ENCODE measurements around the gene SYT1.

The SYT1 gene

DNA sequence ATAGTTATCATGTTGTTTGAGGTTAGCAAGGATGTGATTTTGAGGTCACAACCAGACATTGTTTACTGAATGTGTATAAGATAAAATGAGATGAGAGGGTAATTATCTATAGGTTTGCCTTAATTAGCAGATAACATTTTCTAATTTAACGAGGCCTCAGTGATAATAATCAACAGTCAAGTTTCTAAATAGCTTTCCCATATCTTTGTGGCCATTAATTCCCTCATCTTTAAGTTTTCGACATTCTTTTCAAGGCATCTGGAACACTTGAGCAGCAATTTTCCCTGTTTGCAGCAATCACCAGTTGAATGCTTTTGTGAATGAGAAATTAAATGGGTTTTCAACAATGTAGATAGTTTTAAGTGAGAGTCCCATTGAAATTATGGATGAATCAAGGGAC, 304.1 kb downstream of the SYT1 start:
- H3K27ac ChIP-seq = no peak overlapping the region
- no peak overlapping the region for H3K4me3 ChIP-seq (ENCODE audit: low read depth in 1 of 2, low read length in 1 of 2)
- H3K36me3 ChIP-seq = no peaks in the 10 kb centered on the region
- H3K4me1 ChIP-seq (ENCODE audit: control insufficient read depth in 1 of 2, insufficient read depth in 1 of 2, low read depth in 1 of 2, low read length in 1 of 2) = no peaks in the 10 kb centered on the region
- TF ChIP-seq, protein P1, sequence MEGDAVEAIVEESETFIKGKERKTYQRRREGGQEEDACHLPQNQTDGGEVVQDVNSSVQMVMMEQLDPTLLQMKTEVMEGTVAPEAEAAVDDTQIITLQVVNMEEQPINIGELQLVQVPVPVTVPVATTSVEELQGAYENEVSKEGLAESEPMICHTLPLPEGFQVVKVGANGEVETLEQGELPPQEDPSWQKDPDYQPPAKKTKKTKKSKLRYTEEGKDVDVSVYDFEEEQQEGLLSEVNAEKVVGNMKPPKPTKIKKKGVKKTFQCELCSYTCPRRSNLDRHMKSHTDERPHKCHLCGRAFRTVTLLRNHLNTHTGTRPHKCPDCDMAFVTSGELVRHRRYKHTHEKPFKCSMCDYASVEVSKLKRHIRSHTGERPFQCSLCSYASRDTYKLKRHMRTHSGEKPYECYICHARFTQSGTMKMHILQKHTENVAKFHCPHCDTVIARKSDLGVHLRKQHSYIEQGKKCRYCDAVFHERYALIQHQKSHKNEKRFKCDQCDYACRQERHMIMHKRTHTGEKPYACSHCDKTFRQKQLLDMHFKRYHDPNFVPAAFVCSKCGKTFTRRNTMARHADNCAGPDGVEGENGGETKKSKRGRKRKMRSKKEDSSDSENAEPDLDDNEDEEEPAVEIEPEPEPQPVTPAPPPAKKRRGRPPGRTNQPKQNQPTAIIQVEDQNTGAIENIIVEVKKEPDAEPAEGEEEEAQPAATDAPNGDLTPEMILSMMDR (IDR thresholded peaks at IDR 0.05) = no peak
- H3K27me3 ChIP-seq = no peaks in the 10 kb centered on the region
- H3K9me3 ChIP-seq = no peaks in the 10 kb centered on the region

DNA sequence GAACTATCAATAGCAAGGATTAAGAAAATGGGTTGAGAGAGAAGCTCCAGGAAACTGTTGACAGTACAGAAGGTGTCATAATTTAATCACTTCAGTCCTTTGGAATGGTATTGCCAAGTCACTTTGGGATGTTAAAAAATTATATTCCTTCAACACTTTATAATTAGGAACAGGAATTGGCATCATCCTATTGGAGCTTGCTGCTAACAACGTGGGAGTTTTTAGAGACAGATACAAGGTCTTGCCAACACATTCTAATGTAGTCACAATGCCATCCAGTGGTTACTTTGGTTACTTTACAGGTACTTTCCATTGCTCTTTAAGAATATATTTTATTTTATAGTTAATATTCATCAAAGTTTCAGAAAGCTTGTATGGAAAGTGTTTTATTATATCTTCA, 310.1 kb downstream of the SYT1 start:
- no peaks in the 10 kb centered on the region for H3K27me3 ChIP-seq
- no peaks in the 10 kb centered on the region for H3K4me1 ChIP-seq (ENCODE audit: control insufficient read depth in 1 of 2, insufficient read depth in 1 of 2, low read depth in 1 of 2, low read length in 1 of 2)
- TF ChIP-seq, protein P1 (IDR thresholded peaks at IDR 0.05) = no peak
- H3K27ac ChIP-seq = no peak overlapping the region
- no peak overlapping the region for H3K4me3 ChIP-seq (ENCODE audit: low read depth in 1 of 2, low read length in 1 of 2)
- no peaks in the 10 kb centered on the region for H3K36me3 ChIP-seq
- H3K9me3 ChIP-seq = no peaks in the 10 kb centered on the region

DNA sequence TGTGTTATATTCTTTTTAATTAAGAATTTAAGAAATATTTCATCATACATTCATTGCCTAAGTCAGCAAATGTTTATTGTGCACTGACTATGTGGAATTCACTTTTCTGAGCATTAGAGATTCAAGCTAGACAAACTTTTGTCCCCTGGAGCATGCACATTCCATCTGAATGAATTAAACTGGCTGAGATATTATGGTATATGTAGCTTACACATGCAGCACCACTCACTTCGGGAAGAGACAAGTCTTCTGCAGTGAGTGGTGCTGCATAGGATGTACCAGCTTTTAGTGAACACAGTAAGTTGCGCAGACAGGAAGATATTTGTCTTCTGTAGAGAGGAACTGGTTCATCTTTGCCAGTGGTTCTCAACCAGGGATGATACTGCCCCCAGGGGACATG, 318.4 kb downstream of the SYT1 start:
- TF ChIP-seq, protein P1 (IDR thresholded peaks at IDR 0.05) = no peak
- H3K36me3 ChIP-seq = no peaks in the 10 kb centered on the region
- H3K27me3 ChIP-seq = no peaks in the 10 kb centered on the region
- H3K4me1 ChIP-seq (ENCODE audit: control insufficient read depth in 1 of 2, insufficient read depth in 1 of 2, low read depth in 1 of 2, low read length in 1 of 2) = no peaks in the 10 kb centered on the region
- no peak overlapping the region for H3K4me3 ChIP-seq (ENCODE audit: low read depth in 1 of 2, low read length in 1 of 2)
- H3K9me3 ChIP-seq = no peaks in the 10 kb centered on the region
- H3K27ac ChIP-seq = no peak overlapping the region

DNA sequence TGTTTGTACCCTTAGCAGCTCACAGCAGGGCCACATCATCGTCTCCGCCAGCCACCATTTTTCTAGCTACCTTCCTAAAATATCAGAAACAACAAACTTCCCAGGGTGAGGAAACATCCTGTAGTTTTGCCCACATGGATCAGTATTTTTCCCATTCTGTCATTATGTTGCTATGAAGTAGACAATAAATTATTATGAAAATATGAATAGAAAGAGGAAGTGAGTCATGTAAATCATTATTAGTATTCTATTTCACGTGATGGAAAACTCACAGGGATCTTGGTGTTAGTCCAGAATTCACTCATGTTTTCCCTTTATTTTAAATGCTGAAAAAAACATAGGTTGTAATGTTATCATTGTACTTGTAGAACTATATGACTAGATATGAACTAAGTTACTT, 319.4 kb downstream of the SYT1 start:
- Histone ChIP-seq H3K36me3 (no peaks in the 10 kb centered on the region), H3K27ac (no peak overlapping the region), H3K4me1 (ENCODE audit: control insufficient read depth in 1 of 2, insufficient read depth in 1 of 2, low read depth in 1 of 2, low read length in 1 of 2) (no peaks in the 10 kb centered on the region), H3K4me3 (ENCODE audit: low read depth in 1 of 2, low read length in 1 of 2) (no peak overlapping the region), H3K27me3 (no peaks in the 10 kb centered on the region), H3K9me3 (no peaks in the 10 kb centered on the region)
- TF ChIP-seq, protein P1 (IDR thresholded peaks at IDR 0.05) = no peak

DNA sequence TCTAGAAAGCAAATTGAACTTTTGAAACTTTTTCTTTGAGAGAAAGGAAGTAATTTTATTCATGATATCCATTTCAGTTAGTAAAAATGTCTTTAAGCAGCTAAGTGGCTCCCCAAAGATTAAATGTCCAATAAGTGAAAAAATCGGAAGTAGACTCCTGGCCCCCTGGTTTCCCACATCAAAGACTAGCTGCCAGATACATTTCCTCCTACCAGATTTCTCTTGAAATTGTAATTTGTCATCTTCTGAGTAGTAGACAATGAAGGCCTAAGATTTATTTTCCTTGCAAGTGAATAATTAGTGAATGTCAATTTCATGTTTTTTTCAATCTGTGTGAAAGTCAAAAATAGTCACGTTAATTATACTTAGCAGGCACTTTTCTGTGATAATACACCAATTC, 321.9 kb downstream of the SYT1 start:
- H3K27ac ChIP-seq = no peak overlapping the region
- H3K36me3 ChIP-seq = no peaks in the 10 kb centered on the region
- H3K9me3 ChIP-seq = no peaks in the 10 kb centered on the region
- TF ChIP-seq, protein P1 (IDR thresholded peaks at IDR 0.05) = no peak
- H3K4me3 ChIP-seq (ENCODE audit: low read depth in 1 of 2, low read length in 1 of 2) = no peak overlapping the region
- no peaks in the 10 kb centered on the region for H3K4me1 ChIP-seq (ENCODE audit: control insufficient read depth in 1 of 2, insufficient read depth in 1 of 2, low read depth in 1 of 2, low read length in 1 of 2)
- H3K27me3 ChIP-seq = no peaks in the 10 kb centered on the region

DNA sequence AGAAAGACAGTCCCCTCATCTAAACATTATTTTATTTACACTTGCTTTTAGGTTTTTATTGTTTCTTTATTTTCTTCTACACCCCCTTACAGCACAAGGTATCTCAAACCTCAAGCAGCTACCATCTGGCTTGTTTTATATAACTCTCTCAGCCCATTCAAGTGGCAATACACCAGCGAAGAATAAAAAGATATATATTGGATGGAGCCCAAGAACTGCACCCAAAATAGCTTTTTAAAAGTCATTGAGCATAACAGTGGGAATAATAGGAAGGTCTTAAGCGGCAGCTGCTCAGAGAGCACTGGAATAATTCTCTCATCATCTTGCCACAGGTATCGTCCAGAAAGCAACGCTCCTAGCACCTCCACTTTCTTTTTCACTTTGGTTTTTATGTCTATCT, 322.5 kb downstream of the SYT1 start:
- no peak overlapping the region for H3K4me3 ChIP-seq (ENCODE audit: low read depth in 1 of 2, low read length in 1 of 2)
- no peaks in the 10 kb centered on the region for H3K27me3 ChIP-seq
- H3K36me3 ChIP-seq = no peaks in the 10 kb centered on the region
- no peaks in the 10 kb centered on the region for H3K9me3 ChIP-seq
- TF ChIP-seq, protein P1 (IDR thresholded peaks at IDR 0.05) = no peak
- H3K4me1 ChIP-seq (ENCODE audit: control insufficient read depth in 1 of 2, insufficient read depth in 1 of 2, low read depth in 1 of 2, low read length in 1 of 2) = no peaks in the 10 kb centered on the region
- H3K27ac ChIP-seq = no peak overlapping the region
